CD4-positive, alpha-beta T cell (primary cell): ENCODE data around the gene HOXA13. TPM values are rescaled to one million over a fixed set of nuclear protein-coding genes. Genes with fewer than 3 reads are reported as not detected.

Experiments used
- ATAC-seq: fragments of 200-7000 bp; cut with Tn5 transposase; one replicate; pipeline ENCODE4 v1.10.0; 2022; ENCODE audit warnings: mild to moderate bottlenecking; ENCODE audit not compliant: poor library complexity
- CTCF ChIA-PET: fragments of 350-600 bp; sonication (Branson Sonifier 250); formaldehyde crosslinking; loops from one replicate; lab custom pipeline; 2021; ENCODE audit warnings: antibody characterized with exemption, inconsistent platforms; lab: Charles Lee
- POLR2A ChIA-PET: fragments of 350-600 bp; sonication (Branson Sonifier 250); formaldehyde crosslinking; loops from one replicate; lab custom pipeline; 2021; ENCODE audit warnings: antibody characterized with exemption, inconsistent platforms; lab: Charles Lee
- DNase-seq, 14 experiments: peaks; one replicate each; pipeline ENCODE4 v3.0.0-alpha.2; 2013 to 2020; ENCODE audit warnings: mixed read lengths in 2 of 14
- H3K27ac ChIP-seq, 2 donors: one replicate each; pipeline versions ENCODE4 v1.5.1 to v1.7.0; 2013; ENCODE audit warnings: low read length in 2 of 2, low read depth in 1 of 2, mild to moderate bottlenecking in 1 of 2
- H3K27me3 ChIP-seq, 2 experiments: 1 replicate in 1 of 2; 2 replicates in 1 of 2; pipeline versions ENCODE4 v1.6.1 to v1.7.0; 2013; ENCODE audit warnings: low read length in 2 of 2, control low read depth in 1 of 2, mild to moderate bottlenecking in 1 of 2, moderate library complexity in 1 of 2; ENCODE audit not compliant: insufficient read depth in 2 of 2, control insufficient read depth in 1 of 2
- H3K36me3 ChIP-seq: one replicate; pipeline ENCODE4 v1.6.1; 2013; ENCODE audit warnings: low read length, control low read depth; ENCODE audit not compliant: insufficient read depth
- H3K4me1 ChIP-seq: one replicate; pipeline ENCODE4 v1.6.1; 2013; ENCODE audit warnings: low read length, control low read depth; ENCODE audit not compliant: insufficient read depth
- H3K4me3 ChIP-seq: one replicate; pipeline ENCODE4 v1.5.1; 2013; ENCODE audit warnings: mild to moderate bottlenecking, low read length, moderate library complexity
- H3K9me3 ChIP-seq, 2 experiments: 1 replicate in 1 of 2; 2 replicates in 1 of 2; pipeline versions ENCODE4 v1.6.1 to v1.7.0; 2013; ENCODE audit warnings: low read length in 2 of 2, mild to moderate bottlenecking in 2 of 2, control low read depth in 1 of 2, moderate library complexity in 1 of 2; ENCODE audit not compliant: control insufficient read depth in 1 of 2, insufficient read depth in 1 of 2
- H3K27ac Mint-ChIP-seq: one replicate; pipeline ENCODE4 v1.8.0; 2020; ENCODE audit warnings: mixed read lengths
- H3K27me3 Mint-ChIP-seq: one replicate; pipeline ENCODE4 v1.8.0; 2021; ENCODE audit warnings: mixed read lengths
- H3K36me3 Mint-ChIP-seq: one replicate; pipeline ENCODE4 v1.8.0; 2021; ENCODE audit warnings: low read depth, mixed read lengths
- H3K4me1 Mint-ChIP-seq: one replicate; pipeline ENCODE4 v1.8.0; 2021; ENCODE audit warnings: low read depth, mixed read lengths
- H3K4me3 Mint-ChIP-seq: one replicate; pipeline ENCODE4 v1.8.0; 2020; ENCODE audit warnings: mild to moderate bottlenecking, mixed read lengths
- H3K9me3 Mint-ChIP-seq: one replicate; pipeline ENCODE4 v1.8.0; 2020; ENCODE audit warnings: mixed read lengths
- CTCF ChIP-seq: fragments of 200-600 bp; IDR thresholded peaks from one replicate; pipeline ENCODE4 v1.8.0; 2022; ENCODE audit warnings: antibody characterized with exemption, mild to moderate bottlenecking
- intact Hi-C, 2 experiments: fragments of 100-400 bp; cut with DNase I in 1 of 2; cut with micrococcal nuclease in 1 of 2; formaldehyde crosslinking; loops; one replicate each; pipeline versions ENCODE4 v1.15.1 to v1.9.0; 2023 to 2025; cut with DNase I, micrococcal nuclease
- total RNA-seq, 174 experiments: library from RNA in 2 of 174; stranded (reverse) in 2 of 174; gene quantifications; one replicate each; pipeline ENCODE4 v1.2.3 and lab custom pipeline; 2021 to 2026

The HOXA13 gene
- total RNA-seq, 2 experiments from 2014 or later, result not detected

- Mint-ChIP-seq H3K4me3 (peak overlapping the region; percentile 65), H3K9me3 (no peaks in the 10 kb centered on the region), H3K36me3 (no peaks in the 10 kb centered on the region), H3K4me1 (peaks cover 33% of the 10 kb centered on the region), H3K27ac (no peak overlapping the region), H3K27me3 (peaks cover 88% of the 10 kb centered on the region)
- Histone ChIP-seq H3K27me3 (peaks cover 73 to 95% of the 10 kb centered on the region in 2 experiments), H3K9me3 (peaks cover 5 to 50% of the 10 kb centered on the region in 2 experiments), H3K36me3 (no peaks in the 10 kb centered on the region), H3K27ac (no peak overlapping the region), H3K4me3 (no peak overlapping the region), H3K4me1 (peaks cover 47% of the 10 kb centered on the region)
- ChIA-PET POLR2A (interaction anchor here (0.7 kb wide), 1 partner anchor 9 kb away, joined by 3 read pairs; no protein-coding TSS in a partner anchor), CTCF (interaction anchor here (0.9 kb wide), 1 partner anchor 24 kb away, joined by 3 read pairs; no protein-coding TSS in a partner anchor)
- intact Hi-C loops, result loop anchor here in 1 of 2 experiments (5.0 kb wide), 1 partner anchor 1223 kb away; no protein-coding TSS in a partner anchor
- DNase-seq (peak in 3 of 14 experiments; percentile 0 to 32 (median 6)), ATAC-seq (no peak)
- no peak for TF ChIP-seq CTCF
Observed at GRCh38 chr7:27174874-27175625, 24.8 kb downstream of the HOXA13 start.

- H3K27me3 Mint-ChIP-seq, result peaks cover 86% of the 10 kb centered on the region
- ATAC-seq, result peak; percentile 19
- H3K27ac Mint-ChIP-seq, result no peak within 1 kb of the TSS
- H3K4me1 Mint-ChIP-seq, result peaks cover 28% of the 10 kb centered on the region
- H3K4me3 Mint-ChIP-seq, result peak within 1 kb of the TSS; percentile 81
- no peaks in the 10 kb centered on the region for H3K36me3 Mint-ChIP-seq
- H3K9me3 ChIP-seq, result peaks cover 5 to 50% of the 10 kb centered on the region in 2 experiments
- H3K4me3 ChIP-seq, result peak within 1 kb of the TSS; percentile 34
- no peak for TF ChIP-seq CTCF
- intact Hi-C loops, result loop anchor here in 1 of 2 experiments (2.0 kb wide), 1 partner anchor 13 kb away; no protein-coding TSS in a partner anchor
- H3K9me3 Mint-ChIP-seq, result no peaks in the 10 kb centered on the region
- no peaks in the 10 kb centered on the region for H3K36me3 ChIP-seq
- peaks cover 70 to 95% of the 10 kb centered on the region in 2 experiments for H3K27me3 ChIP-seq
- DNase-seq, result peak in 4 of 14 experiments; percentile 0 to 32 (median 8)
- CTCF ChIA-PET, result interaction anchor here (0.9 to 2.9 kb wide), 3 partner anchors 13 to 24 kb away, joined by 3 to 10 read pairs (median 10); no protein-coding TSS in a partner anchor
- H3K27ac ChIP-seq, result no peak within 1 kb of the TSS
- H3K4me1 ChIP-seq, result peaks cover 47% of the 10 kb centered on the region
- POLR2A ChIA-PET, result interaction anchor here (0.7 to 2.5 kb wide), 4 partner anchors 8 to 16 kb away, joined by 3 to 14 read pairs (median 8); no protein-coding TSS in a partner anchor
Observed at GRCh38 chr7:27173956-27174873, 25.7 kb downstream of the HOXA13 start, which contains the start of gene HOXA10. Gene HOXA10, minus strand, starts transcription at chr7:27174320. Its CDS starts 14 bp downstream, at chr7:27174306.
